Measurements from ENCODE around the gene MBD3.

- no peak for TF ChIP-seq POLR2A (IDR thresholded peaks at IDR 0.05)
- no peak for TF ChIP-seq CTCF (IDR thresholded peaks at IDR 0.05)
- TF ChIP-seq EP300 (IDR thresholded peaks at IDR 0.05): no peak
These were observed 17.1 kb downstream of the MBD3 start for GRCh38 chr19:1575323-1576241.
